Mesenchymal stem cell (in vitro differentiated cells and primary cell): ENCODE results near the gene FXYD7.
A peak's percentile ranks its signal among the peaks of the same experiment; 100 is the strongest.

Experiments
- DNase-seq: peaks from one replicate; pipeline ENCODE4 v3.0.0-alpha.2; 2013
- H2AFZ ChIP-seq: one replicate; pipeline ENCODE4 v1.6.1; 2013; ENCODE audit warnings: low read depth, mild to moderate bottlenecking, control low read depth, inconsistent platforms, low read length, moderate library complexity
- H2AK5ac ChIP-seq: 2 replicates; pipeline ENCODE4 v1.6.1; 2013; ENCODE audit warnings: low read length, moderate library complexity, mild to moderate bottlenecking, inconsistent platforms; ENCODE audit not compliant: severe bottlenecking
- H2BK120ac ChIP-seq: one replicate; pipeline ENCODE4 v1.6.1; 2013; ENCODE audit warnings: low read depth, mild to moderate bottlenecking, inconsistent platforms, low read length, moderate library complexity
- H2BK12ac ChIP-seq, 2 experiments: one replicate each; pipeline ENCODE4 v1.6.1; 2013; ENCODE audit warnings: inconsistent platforms in 2 of 2, low read length in 2 of 2, mild to moderate bottlenecking in 2 of 2, moderate library complexity in 2 of 2, control low read depth in 1 of 2
- H2BK15ac ChIP-seq: one replicate; pipeline ENCODE4 v1.6.1; 2013; ENCODE audit warnings: mild to moderate bottlenecking, low read depth, inconsistent platforms; ENCODE audit not compliant: poor library complexity, severe bottlenecking
- H2BK5ac ChIP-seq: 2 replicates; pipeline ENCODE4 v1.6.1; 2013; ENCODE audit warnings: low read depth, mild to moderate bottlenecking, low read length, control low read depth, inconsistent platforms; ENCODE audit not compliant: poor library complexity, severe bottlenecking
- H3K14ac ChIP-seq, 2 experiments: one replicate each; pipeline ENCODE4 v1.6.1; 2013; ENCODE audit warnings: inconsistent platforms in 2 of 2, low read length in 2 of 2, control low read depth in 1 of 2, mild to moderate bottlenecking in 1 of 2, moderate library complexity in 1 of 2
- H3K18ac ChIP-seq, 2 experiments: one replicate each; pipeline ENCODE4 v1.6.1; 2013; ENCODE audit warnings: inconsistent platforms in 2 of 2, low read length in 2 of 2, control low read depth in 1 of 2, low read depth in 1 of 2, mild to moderate bottlenecking in 1 of 2
- H3K23ac ChIP-seq, 2 experiments: one replicate each; pipeline ENCODE4 v1.6.1; 2013; ENCODE audit warnings: inconsistent platforms in 2 of 2, low read length in 2 of 2, mild to moderate bottlenecking in 2 of 2, moderate library complexity in 2 of 2, control low read depth in 1 of 2
- H3K27ac ChIP-seq: 2 replicates; pipeline ENCODE4 v1.5.1; 2013; ENCODE audit warnings: mild to moderate bottlenecking, moderate library complexity, low read length, control low read depth, inconsistent platforms; ENCODE audit not compliant: poor library complexity, severe bottlenecking
- H3K27me3 ChIP-seq, 2 experiments: 2 replicates each; pipeline versions ENCODE4 v1.6.1 to v1.7.0; 2013; ENCODE audit warnings: low read length in 2 of 2, mild to moderate bottlenecking in 2 of 2, moderate library complexity in 2 of 2, control low read depth in 1 of 2, inconsistent platforms in 1 of 2; ENCODE audit not compliant: control insufficient read depth in 1 of 2, insufficient read depth in 1 of 2
- H3K36me3 ChIP-seq, 2 experiments: 2 replicates each; pipeline versions ENCODE4 v1.6.1 to v1.7.0; 2013; ENCODE audit warnings: low read length in 2 of 2, control low read depth in 1 of 2, inconsistent platforms in 1 of 2, low read depth in 1 of 2, mild to moderate bottlenecking in 1 of 2; ENCODE audit not compliant: insufficient read depth in 2 of 2, control insufficient read depth in 1 of 2
- H3K4ac ChIP-seq, 2 experiments: one replicate each; pipeline ENCODE4 v1.6.1; 2013; ENCODE audit warnings: inconsistent platforms in 2 of 2, low read length in 2 of 2, mild to moderate bottlenecking in 2 of 2, moderate library complexity in 2 of 2, control low read depth in 1 of 2, low read depth in 1 of 2
- H3K4me1 ChIP-seq: 2 replicates; pipeline ENCODE4 v1.6.1; 2013; ENCODE audit warnings: low read depth, low read length, control low read depth; ENCODE audit not compliant: control insufficient read depth, insufficient read depth
- H3K4me2 ChIP-seq: 2 replicates; pipeline ENCODE4 v1.6.1; 2013; ENCODE audit warnings: low read length, mild to moderate bottlenecking, inconsistent platforms; ENCODE audit not compliant: poor library complexity, severe bottlenecking
- H3K4me3 ChIP-seq, 2 experiments: 2 replicates each; pipeline versions ENCODE4 v1.5.1 to v1.7.0; 2013; ENCODE audit warnings: low read length in 2 of 2, mild to moderate bottlenecking in 2 of 2, control low read depth in 1 of 2, low read depth in 1 of 2; ENCODE audit not compliant: insufficient read depth in 1 of 2
- H3K79me1 ChIP-seq: replicated peaks from 2 replicates; pipeline ENCODE4 v1.6.1; 2013; ENCODE audit warnings: mild to moderate bottlenecking, control low read depth, low read length, inconsistent platforms; ENCODE audit not compliant: poor library complexity, severe bottlenecking
- H3K9ac ChIP-seq: 2 replicates; pipeline ENCODE4 v1.7.0; 2013; ENCODE audit warnings: mild to moderate bottlenecking, low read length, moderate library complexity
- H3K9me3 ChIP-seq: 2 replicates; pipeline ENCODE4 v1.7.0; 2013; ENCODE audit warnings: mild to moderate bottlenecking, low read length; ENCODE audit not compliant: control insufficient read depth
- H4K8ac ChIP-seq: one replicate; pipeline ENCODE4 v1.6.1; 2013; ENCODE audit warnings: inconsistent platforms, mild to moderate bottlenecking, low read length, moderate library complexity
- H4K91ac ChIP-seq: one replicate; pipeline ENCODE4 v1.6.1; 2013; ENCODE audit warnings: mild to moderate bottlenecking, low read length, inconsistent platforms
- WGBS: methylation state at CpG from one replicate; pipeline ENCODE4 v1.1.7; 2013; ENCODE audit warnings: mixed read lengths; 5-methylcytosine and 5-hydroxymethylcytosine counted together

FXYD7 gene

GRCh38 chr19:35162471-35163326 is 19.6 kb downstream of the FXYD7 start:
- Histone ChIP-seq H3K23ac (no peak overlapping the region), H3K18ac (no peak overlapping the region), H3K14ac (no peak overlapping the region), H3K4me2 (peak overlapping the region; percentile 16), H3K9ac (no peak overlapping the region), H2BK12ac (no peak overlapping the region), H2AFZ (no peak overlapping the region), H3K27ac (peak overlapping the region; percentile 75), H2AK5ac (peak overlapping the region; percentile 76), H3K79me1 (peaks cover 3% of the 10 kb centered on the region), H3K9me3 (peaks cover 58% of the 10 kb centered on the region), H2BK120ac (no peak overlapping the region), H2BK5ac (peak overlapping the region; percentile 25), H3K4ac (no peak overlapping the region), H3K36me3 (peaks cover 30 to 100% of the 10 kb centered on the region in 2 experiments), H3K27me3 (no peaks in the 10 kb centered on the region), H4K91ac (no peak overlapping the region), H4K8ac (no peak overlapping the region), H2BK15ac (no peak overlapping the region), H3K4me3 (no peak overlapping the region), H3K4me1 (peaks cover 14% of the 10 kb centered on the region)
- 85% methylated on average over 5 of the region's 6 CpGs for WGBS
- DNase-seq = no peak

DNA sequence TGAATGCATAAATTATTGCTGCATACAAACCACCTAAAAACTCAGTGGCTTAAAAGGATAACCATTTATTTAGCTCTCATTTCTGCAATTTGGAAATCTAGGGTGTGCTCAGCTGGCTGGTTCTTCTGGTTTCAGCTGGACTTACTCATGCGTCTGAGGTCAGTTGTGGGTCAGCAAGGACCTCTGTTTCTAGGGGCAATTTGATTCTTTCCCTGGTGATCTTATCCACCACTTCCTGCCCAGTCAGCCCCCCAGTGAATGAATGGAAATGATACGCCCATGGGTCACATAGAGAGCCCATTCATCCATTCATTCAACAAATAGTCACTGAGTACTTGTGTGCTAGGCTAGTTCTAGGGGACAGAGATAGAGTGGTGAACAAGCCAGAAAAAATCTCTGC is 21.4 kb downstream of the FXYD7 start:
- Histone ChIP-seq H3K4me3 (peak overlapping the region in 1 of 2 experiments; percentile 21), H2BK15ac (no peak overlapping the region), H2AK5ac (no peak overlapping the region), H3K23ac (no peak overlapping the region), H2BK120ac (no peak overlapping the region), H3K27me3 (no peaks in the 10 kb centered on the region), H3K79me1 (peaks cover 2% of the 10 kb centered on the region), H3K14ac (no peak overlapping the region), H3K9me3 (peaks cover 58% of the 10 kb centered on the region), H4K8ac (no peak overlapping the region), H3K27ac (peak overlapping the region; percentile 27), H3K18ac (no peak overlapping the region), H2BK5ac (no peak overlapping the region), H3K4ac (no peak overlapping the region), H4K91ac (no peak overlapping the region), H3K9ac (no peak overlapping the region), H2AFZ (no peak overlapping the region), H3K4me2 (no peak overlapping the region), H3K4me1 (peaks cover 19% of the 10 kb centered on the region), H2BK12ac (no peak overlapping the region), H3K36me3 (peaks cover 27 to 92% of the 10 kb centered on the region in 2 experiments)
- no peak for DNase-seq
- 94% methylated on average over 1 of the region's 2 CpGs for WGBS

GRCh38 chr19:35165200-35166058 is 22.4 kb downstream of the FXYD7 start:
- H3K4me3 ChIP-seq = no peak overlapping the region
- H4K91ac ChIP-seq = no peak overlapping the region
- no peak overlapping the region for H3K27ac ChIP-seq
- H3K4me2 ChIP-seq = no peak overlapping the region
- no peak overlapping the region for H3K4ac ChIP-seq
- H2BK5ac ChIP-seq = peak overlapping the region; percentile 5
- H2AFZ ChIP-seq = no peak overlapping the region
- DNase-seq = no peak
- peak overlapping the region; percentile 50 for H2AK5ac ChIP-seq
- H3K9ac ChIP-seq = no peak overlapping the region
- H3K79me1 ChIP-seq = peaks cover 2% of the 10 kb centered on the region
- H3K27me3 ChIP-seq = no peaks in the 10 kb centered on the region
- no peak overlapping the region for H2BK15ac ChIP-seq
- H4K8ac ChIP-seq = no peak overlapping the region
- 76% methylated on average over 5 of the region's 5 CpGs for WGBS
- H3K4me1 ChIP-seq = peaks cover 19% of the 10 kb centered on the region
- H3K14ac ChIP-seq = no peak overlapping the region
- peaks cover 33 to 91% of the 10 kb centered on the region in 2 experiments for H3K36me3 ChIP-seq
- peaks cover 58% of the 10 kb centered on the region for H3K9me3 ChIP-seq
- H3K18ac ChIP-seq = no peak overlapping the region
- H2BK12ac ChIP-seq = no peak overlapping the region
- no peak overlapping the region for H2BK120ac ChIP-seq
- H3K23ac ChIP-seq = no peak overlapping the region
